Stimulated activated CD4-positive, alpha-beta T cell treated with anti-CD3 and anti-CD28 coated beads, Interleukin-2, amount 100 ng/mL, for 48 hours (primary cell): ENCODE data around the gene CDH4.

ENCODE experiments used
- DNase-seq, 2 donors: peaks; one replicate each; pipeline ENCODE4 v3.0.0-alpha.2; 2020

Gene CDH4

DNA sequence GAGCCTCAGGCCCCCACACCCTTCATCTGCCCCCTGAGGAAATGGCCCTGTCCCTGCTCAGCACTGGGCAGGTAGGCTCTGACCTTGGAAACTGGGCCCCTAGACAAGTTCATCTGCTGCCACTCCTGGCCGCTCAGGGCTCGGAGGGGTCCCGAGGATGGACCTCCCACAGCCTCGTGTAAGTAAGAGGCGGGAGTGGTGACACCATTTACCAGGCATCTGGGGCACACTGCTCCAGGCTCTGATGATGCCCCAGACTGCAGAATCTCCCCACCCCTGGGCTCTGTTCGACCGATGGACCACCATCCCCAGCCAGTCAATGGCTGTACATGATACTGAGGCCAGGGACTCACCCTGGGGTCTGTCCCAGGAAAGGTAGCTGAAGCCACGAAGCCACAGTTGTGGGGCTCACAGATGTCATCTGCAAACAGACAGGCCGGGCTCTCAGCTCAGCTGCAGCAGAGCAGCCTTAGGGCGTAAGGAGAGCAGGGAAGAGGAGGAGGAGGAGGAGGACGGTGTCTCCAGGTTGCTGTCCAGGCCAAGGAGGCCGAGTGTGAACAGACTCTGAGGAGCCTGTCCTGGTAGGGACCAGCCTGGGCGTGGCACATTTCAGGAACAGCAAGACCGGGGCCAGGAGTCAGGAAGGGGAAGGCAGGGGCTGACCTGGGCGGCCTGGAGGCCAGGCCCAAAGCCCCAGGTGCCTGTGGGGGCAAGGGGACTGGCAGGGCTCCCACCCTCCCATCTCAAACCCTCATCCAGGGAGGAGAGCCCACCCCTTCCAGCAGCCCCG is 513.2 kb downstream of the CDH4 start:
- DNase-seq, result no peak

DNA sequence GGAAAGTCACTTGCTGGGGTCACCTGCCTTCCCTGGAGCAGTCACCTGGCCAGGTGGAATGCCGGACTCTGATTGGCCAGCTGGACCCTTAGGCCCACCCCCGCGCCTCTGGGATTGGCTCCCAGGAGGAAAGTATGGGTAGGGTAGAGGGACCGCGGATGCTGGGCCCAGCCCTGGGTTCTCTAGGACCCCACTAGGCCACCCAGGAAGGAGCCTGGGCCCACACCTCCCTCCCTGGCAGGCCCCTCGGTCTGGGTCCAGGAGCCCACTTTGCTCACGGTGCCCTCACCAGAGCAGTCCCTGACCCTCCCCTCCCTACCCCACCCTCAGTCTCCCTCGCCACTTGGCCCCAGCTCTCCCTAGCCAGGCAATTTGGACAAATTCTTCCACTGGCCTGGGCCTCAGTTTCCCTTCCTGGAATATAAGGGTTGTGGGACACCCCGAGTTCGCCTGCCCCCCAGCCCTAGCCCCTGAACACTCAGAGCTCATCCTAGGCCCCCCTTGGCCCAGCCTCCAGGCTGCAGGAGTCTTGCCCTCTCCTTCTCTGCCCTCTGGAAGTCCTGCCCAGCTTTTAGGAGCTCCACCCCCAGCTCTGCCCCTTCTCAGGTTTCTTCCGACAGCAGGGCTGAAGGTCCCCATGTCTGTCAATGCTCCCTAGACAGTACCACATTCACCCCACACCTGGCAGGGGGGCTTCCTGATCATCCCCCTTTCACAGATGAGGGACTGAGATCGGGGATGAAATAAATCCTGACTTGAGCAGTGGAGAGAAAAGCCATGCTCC is 514.0 kb downstream of the CDH4 start:
- no peak for DNase-seq

DNA sequence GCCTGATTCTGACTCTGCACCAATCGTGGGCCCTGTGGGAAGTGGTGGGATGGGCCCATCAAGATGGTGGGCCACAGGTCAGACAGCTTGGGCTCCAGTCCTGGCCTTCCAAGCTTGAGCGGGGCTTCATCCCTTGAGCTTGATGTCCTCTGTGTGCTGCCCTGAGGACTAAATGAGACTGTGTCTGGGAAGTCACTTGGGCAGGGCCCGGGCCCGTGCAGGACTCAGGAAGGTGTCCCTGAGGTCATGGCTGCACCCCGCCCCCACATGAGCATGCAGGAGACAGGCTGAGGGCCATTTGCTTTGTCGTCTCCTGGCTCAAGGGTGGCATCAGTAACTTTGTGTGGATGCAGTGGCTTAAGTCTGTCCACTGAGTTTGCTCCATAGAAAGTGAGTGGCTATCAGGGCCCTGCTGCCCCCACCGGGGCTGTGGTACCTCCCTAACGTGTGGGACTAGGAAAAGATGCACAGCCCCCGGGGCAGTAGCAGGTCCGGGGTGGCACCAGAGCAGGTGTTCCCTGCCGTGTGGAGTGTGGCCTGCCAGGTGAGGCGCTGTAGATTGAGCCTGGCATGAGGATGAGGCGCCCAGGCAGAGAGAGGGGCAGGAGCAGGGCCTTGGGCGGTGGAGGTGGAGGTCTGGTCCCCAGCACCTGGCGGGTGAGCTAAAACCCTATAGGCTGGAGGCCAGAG is 515.0 kb downstream of the CDH4 start:
- no peak for DNase-seq

DNA sequence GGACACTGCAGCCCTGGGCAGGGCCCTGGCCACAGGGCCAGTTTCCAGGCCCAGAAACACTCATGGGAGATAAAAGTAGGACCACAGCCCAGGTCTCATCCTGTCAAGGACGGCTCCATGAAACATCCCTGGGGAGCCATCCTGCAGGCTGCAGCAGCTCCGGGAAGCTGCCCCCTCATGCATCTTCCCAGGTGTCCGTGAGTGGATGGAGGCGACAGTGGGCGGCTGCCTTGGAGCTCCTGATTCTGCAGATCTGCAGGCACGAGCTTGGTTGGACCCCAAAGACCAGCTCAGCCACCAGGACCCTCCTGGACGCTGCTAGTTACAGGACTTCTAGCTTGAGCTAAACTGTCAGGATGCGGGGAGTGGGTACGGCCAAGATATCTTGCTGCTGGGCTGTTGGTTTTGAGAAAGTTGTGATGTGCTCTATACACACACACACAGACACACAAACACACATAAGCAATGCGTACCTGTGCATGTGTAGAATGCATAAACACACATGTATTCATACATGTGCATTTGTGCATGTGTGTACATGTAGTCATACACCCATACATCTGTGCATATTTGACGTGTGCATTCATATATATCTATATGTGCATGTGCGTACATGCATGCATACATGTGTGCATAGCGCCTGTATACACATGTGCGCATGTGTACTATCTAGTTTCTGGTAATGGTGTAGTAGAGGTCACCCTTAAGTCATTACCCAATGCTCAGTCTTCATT is 515.9 kb downstream of the CDH4 start:
- no peak for DNase-seq

DNA sequence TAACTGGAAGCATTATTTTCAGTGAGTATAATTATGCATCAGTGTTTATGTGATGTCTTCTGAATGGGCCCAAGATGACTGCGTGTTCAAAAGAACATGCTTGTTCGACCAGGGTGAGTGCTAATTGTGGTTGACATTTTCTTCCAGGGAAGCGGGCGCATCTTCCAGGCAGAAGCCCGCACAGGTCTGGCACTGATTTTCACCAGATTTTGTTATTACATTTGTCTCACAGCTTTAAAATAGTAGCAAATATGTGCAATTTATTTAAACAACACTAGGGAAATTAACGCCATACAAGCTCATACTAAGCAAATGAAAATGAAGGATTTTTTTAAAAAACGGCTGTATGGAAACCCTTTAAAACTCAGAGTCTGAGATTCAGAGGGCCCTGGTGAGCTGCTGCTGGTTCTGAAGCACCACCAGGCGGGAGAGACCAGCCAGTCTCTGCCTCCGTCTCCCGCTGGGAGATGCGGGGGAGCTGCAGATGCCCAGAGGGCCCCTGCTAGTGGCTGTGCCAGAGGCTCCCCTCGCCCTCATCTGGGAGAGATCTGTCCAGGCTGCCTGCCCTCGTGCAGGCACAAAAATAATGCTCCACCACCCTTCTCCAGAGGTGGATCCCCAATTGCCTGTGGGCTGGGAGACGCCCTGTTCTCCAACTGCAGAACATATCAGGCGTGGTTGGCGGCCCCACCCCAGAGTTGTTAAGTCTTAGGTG is 516.7 kb downstream of the CDH4 start:
- no peak for DNase-seq

DNA sequence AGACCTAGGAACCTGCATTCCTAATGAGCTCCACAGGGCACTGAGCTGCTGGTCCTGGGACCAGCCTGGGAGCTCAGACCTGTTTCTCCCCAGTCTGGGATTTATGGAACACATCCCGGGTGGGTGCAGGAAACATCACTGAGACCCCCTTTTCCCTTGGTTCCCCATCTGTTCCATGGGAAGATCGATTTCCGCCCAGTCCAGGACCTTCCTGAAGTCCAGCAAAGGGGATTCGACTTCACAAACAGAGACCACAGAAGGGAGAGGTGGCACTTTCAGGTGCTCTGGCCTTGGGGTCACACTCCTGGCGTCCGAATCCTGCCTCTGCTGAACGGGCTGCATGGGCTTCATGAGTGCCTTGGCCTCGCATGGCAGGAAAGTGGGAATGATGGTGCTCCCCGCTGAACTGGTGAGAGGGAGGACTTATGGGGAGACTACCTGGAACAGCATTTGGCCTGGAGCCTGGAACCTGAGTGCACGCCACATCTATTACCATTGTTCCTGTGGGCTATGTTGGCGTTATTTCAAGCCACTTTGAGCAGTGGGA is 517.3 kb downstream of the CDH4 start:
- no peak for DNase-seq

DNA sequence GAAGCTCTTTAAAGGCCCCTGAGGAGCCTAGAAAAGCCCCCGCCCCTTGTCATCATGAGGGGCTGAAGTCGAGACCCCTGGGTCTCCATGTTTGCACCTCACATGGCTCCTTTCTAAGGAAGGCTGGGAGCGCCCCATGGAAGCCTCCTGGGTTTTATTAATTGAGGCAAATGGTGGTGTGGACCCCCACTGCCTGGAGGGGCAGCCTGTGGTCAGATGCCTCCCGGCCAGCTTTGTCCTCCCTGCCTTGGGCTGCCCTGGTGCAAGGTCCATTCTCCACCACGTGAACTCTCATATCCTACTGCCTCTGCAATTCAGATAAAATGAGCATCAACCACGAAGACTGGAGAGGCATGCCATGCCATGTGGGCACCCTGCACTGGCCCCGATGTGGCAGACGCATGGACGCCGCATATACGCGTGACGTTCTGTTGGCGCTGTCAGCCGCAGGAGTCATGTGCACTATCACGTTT is 518.1 kb downstream of the CDH4 start:
- DNase-seq, result no peak

DNA sequence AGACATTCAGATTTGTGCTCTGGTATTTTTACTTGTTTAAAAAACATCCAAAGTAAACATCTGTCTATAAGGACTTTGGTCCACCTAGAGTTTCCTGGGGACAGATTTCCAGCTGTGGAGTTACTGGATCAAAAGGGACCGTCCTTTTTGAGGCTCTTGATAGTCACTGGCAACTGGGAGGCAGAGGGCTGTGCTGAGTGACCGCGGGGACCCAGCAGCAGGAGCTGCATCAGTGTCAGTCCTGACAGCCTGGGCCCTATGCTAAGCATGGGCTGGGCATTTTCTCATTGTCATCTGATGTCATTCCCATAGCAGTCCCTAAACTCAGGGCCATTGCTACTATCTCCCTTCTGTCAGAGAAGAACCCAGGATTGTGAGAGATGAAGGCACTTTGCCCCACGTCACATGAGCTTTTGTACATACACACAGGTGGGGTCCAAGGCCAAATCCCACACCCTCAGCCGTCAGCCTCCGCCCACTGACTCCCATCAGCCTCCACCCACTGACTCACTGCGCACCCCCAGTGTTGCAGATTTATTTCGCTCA is 519.8 kb downstream of the CDH4 start:
- no peak for DNase-seq

DNA sequence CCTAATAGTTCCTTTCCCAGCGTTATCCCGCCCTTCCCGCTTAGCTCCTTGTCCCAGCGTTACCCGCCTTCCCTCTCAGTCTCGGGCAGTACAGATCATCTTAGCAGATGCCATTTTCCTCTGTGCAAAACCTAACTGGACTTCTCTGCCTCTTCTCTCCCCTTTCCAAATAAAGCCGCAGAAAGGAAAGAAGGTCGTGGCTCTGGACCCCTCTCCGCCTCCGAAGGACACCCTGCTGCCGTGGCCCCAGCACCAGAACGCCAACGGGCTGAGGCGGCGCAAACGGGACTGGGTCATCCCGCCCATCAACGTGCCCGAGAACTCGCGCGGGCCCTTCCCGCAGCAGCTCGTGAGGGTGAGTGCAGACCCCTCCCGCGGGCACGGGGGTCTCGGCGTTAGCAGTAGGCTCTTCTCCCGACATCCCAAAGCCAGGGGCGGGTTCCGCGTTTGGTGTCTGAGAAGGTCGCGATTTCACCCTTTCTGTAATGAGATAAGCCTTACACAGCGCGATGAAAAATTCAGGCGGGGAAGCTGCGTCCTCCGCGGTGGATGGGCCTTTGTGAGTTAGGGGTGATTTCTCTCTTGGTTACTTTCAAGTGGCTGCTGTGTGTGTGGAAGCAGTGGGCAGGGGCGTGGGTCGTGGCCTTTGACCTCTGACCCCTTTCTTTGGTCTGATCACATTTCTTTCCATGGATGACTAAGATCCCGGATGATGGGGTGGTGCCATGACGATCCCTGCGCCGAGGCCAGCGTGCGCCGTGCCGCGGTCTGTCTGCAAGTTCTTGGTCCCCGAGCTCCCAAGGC is 521.0 kb downstream of the CDH4 start:
- DNase-seq, result no peak

DNA sequence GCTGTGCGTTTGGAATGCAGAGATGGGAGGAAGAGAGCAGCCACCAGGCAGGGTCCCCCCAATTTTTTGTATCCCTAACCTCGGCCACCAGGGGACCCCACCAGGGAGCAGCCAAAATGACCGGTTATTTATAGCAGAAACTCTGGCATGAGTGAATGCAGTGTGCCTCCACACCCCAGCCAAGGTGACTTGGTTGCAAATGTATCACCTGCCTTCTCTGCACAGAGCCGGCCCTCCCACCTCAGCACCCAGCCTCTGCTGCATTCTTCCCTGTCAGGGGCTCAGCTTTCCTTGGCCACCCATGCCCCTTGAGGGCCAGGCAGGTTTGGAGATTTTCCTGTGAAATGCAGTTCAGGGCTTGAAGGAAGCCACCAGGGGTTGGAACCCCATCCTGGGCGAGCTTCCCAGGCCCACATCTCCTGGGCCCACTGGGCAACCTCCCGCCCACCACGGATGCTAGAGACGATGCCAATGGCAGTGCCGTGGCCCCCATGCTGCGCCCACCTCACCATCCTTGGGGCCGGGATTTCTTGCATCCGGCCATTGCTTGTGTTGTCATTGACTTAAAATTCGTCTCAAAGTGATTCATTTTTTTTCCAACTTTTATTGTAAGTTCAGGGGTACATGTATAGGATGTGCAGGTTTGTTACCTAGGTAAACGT is 522.0 kb downstream of the CDH4 start:
- no peak for DNase-seq

DNA sequence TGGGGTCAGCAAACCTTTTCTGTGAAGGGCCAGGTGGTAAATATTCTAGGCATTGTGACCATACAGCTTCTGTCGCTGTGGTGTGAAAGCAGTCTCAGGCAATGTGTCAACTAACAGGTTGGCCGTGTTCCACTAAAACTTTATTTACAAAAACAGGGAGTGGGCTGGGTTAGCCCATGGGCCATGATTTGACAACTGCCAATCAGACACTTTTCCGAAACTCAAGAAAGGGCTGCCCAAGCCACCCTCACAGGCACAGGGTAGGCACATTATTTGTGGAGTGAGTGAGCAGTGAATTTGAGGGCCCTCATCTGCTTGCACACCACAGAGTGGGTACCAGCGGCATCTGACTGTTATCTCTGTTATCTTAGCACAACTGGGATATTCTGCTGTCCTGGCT is 523.4 kb downstream of the CDH4 start:
- no peak for DNase-seq

DNA sequence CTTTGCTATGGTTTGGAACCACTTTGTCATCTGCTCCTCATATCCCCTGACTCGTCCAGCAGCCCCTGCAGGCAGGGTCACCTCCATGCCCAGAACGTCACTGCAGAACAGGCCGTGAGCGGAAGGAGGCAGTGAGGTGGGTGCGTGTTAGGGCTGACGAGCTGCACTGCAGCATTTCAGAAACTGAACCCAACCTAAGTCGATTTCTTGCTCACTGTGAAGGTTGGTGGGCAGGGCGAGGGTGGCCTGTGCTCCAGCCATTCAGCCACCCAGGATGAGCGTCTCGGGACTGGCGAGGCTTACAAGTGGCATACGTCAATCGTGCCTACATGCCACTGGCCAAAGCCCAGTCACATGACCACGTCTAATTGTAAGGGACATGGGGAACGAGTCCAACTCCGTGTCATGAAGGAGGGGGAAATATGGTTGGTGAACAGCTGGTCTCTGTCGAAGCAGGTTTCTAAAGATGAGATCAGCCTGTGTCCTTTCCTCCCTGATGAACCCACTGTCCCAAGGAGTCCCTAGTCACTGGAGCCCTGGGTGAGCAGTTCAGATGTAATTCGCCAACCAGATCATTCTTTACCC is 524.5 kb downstream of the CDH4 start:
- DNase-seq, result no peak

DNA sequence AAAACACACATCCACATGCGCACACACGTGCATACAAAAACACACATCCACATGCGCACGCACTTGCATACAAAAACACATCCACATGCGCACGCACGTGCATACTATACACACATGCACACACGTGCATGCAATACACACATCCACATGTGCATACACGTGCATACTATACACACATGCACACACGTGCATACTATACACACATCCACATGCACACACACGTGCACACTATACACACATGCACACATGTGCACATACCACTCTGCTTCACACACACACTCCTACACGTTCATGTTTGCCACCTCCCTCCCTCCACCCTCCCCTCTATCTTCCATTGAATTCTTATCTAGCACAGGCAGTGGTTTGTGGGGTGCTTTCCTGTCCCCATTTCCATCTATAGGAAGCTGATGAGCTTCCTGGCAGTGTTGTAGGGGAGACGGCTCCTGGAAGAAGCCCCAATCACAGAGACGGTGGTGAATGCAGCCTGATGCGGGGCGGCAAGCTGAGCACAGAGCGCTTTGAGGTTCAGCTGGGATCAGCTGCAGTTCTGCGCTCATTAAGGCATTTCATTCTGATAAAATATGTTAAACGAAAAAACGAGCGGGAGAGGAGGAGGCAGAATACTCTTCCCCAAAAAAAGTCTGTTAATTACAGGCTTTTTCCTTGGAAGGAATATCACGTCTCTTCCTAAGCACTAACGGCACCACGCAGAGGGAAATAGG is 525.9 kb downstream of the CDH4 start:
- no peak for DNase-seq

DNA sequence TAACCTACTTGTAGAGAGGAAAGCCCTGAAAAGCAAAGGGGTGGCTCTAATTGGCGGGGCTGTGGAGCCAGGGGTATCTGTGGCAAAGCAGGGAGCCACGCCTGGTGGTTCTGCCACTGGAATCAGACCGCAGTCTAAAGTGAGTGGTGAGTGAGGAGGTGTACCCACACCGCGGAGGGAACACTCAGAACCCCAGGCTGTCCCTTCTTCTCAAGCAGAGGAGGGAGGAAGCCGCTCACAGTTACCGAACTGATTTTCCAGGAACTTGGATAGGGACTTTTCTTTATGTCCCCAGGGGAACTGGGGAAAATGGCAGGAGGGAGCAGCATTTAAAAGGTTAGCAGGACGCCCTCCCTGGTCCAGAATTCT is 526.4 kb downstream of the CDH4 start:
- no peak for DNase-seq

DNA sequence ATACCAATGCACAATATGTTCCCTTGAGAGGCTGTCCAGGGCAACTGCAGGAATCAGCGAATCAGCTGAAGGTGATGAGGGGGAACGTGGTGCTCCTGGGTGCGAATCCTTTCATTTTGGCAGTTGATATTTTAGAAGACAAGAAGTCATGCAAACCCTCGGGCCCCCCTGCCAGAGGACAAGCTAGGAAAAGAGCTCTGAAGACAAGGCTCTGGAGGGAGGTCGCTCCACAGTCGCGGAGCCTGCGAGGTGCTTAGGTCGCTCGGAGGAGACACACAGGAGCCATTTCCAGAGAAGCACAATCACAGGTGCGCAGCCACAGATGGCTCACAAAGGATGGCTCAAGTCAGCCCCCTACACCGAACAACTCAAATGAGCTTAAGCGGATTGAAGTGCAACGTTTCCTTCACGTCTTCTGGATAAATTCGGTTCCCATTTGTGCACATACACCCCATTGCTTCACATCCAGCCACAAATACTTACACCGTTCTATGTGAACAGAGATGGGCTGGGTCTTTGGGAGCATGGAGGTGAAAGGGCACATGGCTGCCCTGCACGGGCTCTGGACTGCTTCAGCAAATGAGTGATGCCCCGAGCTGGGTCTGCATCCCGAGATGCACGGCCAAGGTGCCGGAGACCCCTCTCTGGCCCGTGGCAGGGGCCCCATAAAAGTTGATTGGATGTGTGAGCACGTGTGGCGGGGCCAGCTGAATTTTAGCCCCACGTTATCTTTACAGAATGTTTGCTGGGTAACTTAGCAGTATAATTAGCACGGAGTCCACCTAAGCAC is 527.3 kb downstream of the CDH4 start:
- DNase-seq, result no peak

DNA sequence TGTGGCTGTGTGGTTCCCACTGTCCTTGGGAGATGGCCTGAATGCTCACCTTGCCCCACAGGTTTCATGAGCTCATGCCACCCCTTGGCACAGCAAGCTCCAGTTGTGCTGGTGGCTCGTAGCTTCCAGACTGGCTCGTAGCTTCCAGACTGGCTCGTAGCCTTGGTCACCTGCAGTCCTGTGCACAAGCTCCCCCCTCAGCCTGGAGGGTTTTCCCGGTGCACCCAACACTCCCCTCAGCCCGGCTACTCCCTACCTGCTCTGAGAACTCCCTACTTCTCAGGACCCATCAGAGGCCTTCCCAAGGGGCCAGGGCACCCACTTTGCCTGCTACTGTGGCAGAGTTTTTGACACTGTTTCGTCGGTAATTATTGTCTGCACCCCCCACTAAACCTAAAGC is 528.0 kb downstream of the CDH4 start:
- DNase-seq, result no peak

DNA sequence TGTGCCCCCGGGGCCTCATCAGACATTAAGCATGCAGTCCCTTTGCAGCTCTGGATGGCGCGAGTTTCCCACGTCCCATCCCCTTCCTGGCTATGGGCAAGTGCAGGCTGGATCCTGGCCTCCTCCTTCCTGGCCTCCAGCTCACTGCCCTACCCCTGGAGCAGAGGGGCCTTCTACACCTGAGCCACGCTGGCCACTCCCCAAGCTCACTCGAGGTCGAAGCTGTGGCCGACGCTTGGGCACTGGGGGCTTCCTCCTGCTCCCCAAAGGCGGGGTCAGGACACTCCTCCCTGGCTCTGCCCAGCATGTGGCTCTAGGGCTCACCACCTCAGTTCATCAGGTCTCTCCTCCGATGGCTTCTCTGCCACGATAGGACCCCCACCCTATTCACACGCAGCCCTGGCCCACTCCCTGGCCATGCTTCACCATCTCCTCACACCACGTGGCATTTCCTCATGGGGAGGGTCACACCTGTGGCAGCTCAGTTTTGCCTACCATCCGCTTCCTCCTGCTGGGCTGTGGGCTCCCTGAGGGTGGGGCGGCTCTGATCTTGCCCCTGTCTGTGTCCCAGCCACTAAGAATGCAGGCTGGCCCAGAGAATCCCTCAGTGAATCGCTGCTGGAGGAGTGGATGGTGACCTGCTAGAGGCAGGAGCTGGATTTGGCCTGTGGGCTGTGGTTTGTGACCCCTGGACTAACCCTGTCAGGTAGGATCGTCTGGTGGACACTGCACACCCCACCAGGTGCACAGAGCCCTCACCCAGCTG is 532.9 kb downstream of the CDH4 start:
- DNase-seq, result no peak

DNA sequence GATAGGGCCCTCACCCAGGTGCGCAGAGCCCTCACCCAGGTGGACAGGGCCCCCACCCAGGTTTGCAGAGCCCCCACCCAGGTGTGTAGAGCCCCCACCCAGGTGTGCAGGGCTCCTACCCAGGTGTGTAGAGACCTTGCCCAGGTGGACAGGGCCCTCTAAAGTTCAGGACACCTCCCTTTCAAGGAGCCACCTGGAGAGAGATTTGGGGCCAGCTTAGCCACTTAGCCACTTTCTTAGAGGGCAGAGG is 533.4 kb downstream of the CDH4 start:
- no peak for DNase-seq
